Measurements from ENCODE around the gene GSS.

The GSS gene

DNA sequence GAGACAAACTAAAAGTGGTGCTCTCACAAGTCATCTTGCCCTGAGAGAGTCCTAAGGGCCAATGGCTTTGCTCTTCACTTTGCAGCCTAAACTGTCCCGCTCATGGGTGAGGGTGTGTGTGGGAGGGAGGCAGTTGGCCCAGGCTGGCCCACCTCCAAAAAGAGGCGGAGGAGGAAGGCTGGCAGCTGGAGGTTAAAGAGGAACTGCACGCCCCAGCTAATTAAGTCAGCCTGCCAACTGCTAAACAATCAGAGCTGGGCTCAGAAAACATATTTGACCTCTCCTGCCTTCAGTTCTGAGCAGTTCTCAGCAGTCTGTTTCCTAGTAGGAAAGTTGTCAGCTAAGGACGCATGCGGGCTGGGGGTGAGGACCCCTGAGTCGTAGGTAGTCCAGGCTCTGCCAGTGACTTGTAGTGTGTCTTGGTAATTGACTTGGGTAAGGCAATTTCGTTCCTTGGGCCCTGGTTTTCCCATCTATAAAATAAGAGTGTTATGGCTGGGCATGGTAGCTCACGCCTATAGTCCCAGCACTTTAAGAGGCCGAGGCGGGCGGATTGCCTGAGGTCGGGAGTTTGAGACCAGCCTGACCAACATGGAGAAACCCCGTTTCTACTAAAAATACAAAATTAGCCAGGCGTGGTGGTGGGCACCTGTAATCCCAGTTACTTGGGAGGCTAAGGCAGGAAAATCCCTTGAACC is 17.0 kb downstream of the GSS start:
- Histone ChIP-seq H3K27ac (no peak overlapping the region), H3K4me1 (no peaks in the 10 kb centered on the region), H3K9ac (no peak overlapping the region), H3K4me3 (ENCODE audit: low read depth, low read length) (no peak overlapping the region), H3K9me3 (ENCODE audit: control insufficient read depth, low read length) (no peaks in the 10 kb centered on the region), H3K4me2 (ENCODE audit: low read length) (no peak overlapping the region), H3K27me3 (ENCODE audit: control insufficient read depth, insufficient read depth, low read length) (no peaks in the 10 kb centered on the region), H2AFZ (no peak overlapping the region), H3K36me3 (ENCODE audit: control insufficient read depth, insufficient read depth, low read length) (no peaks in the 10 kb centered on the region), H3K79me2 (no peaks in the 10 kb centered on the region)
- TF ChIP-seq, protein P1, sequence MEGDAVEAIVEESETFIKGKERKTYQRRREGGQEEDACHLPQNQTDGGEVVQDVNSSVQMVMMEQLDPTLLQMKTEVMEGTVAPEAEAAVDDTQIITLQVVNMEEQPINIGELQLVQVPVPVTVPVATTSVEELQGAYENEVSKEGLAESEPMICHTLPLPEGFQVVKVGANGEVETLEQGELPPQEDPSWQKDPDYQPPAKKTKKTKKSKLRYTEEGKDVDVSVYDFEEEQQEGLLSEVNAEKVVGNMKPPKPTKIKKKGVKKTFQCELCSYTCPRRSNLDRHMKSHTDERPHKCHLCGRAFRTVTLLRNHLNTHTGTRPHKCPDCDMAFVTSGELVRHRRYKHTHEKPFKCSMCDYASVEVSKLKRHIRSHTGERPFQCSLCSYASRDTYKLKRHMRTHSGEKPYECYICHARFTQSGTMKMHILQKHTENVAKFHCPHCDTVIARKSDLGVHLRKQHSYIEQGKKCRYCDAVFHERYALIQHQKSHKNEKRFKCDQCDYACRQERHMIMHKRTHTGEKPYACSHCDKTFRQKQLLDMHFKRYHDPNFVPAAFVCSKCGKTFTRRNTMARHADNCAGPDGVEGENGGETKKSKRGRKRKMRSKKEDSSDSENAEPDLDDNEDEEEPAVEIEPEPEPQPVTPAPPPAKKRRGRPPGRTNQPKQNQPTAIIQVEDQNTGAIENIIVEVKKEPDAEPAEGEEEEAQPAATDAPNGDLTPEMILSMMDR (IDR thresholded peaks at IDR 0.05), result no peak

DNA sequence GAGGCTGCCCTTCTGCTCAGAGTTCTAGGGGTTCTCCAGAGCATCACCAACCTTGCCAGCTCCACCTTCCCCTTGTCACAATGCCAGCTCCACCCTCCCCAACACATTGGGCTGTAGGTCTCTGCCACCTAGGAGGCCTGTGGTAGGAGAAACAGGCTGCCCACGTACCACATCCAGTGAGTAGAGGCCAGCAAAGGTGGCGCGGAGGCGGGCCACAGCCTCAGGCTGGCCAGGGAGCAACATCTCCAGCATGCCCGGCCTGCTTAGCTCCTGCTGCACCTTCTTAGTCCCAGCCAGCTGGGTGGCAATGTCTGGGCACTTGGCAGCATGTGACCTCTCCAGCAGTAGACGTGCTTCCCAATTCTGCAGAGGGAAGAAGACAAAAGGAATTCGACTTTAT is 23.8 kb downstream of the GSS start:
- Histone ChIP-seq H3K9me3 (ENCODE audit: control insufficient read depth, low read length) (no peaks in the 10 kb centered on the region), H3K4me3 (ENCODE audit: low read depth, low read length) (no peak overlapping the region), H2AFZ (no peak overlapping the region), H3K4me2 (ENCODE audit: low read length) (no peak overlapping the region), H3K27ac (no peak overlapping the region), H3K79me2 (no peaks in the 10 kb centered on the region), H3K27me3 (ENCODE audit: control insufficient read depth, insufficient read depth, low read length) (no peaks in the 10 kb centered on the region), H3K9ac (no peak overlapping the region), H3K4me1 (no peaks in the 10 kb centered on the region), H3K36me3 (ENCODE audit: control insufficient read depth, insufficient read depth, low read length) (no peaks in the 10 kb centered on the region)
- TF ChIP-seq, protein P1 (IDR thresholded peaks at IDR 0.05), result no peak

DNA sequence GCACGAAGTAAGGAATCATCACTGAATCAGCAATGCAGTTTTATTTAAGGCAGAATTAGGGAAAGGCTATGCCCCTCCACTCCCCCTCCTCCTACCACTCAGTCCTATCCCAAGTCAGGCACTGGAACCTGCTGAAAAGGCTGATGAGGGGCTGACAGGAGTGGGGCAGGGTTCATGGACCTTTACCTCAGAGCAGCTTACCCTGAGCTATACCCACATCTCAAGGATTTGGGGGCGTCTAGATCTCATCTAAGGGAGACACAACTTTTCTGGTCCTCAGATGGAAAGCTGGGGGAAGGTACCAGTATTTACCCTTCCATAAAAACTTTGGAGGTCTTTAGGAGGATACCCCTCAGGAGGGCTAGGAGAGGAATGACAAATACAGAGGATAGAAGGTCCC is 27.2 kb downstream of the GSS start:
- H2AFZ ChIP-seq, result no peak overlapping the region
- no peaks in the 10 kb centered on the region for H3K4me1 ChIP-seq
- H3K27ac ChIP-seq, result no peak overlapping the region
- H3K79me2 ChIP-seq, result no peaks in the 10 kb centered on the region
- no peaks in the 10 kb centered on the region for H3K9me3 ChIP-seq (ENCODE audit: control insufficient read depth, low read length)
- TF ChIP-seq, protein P1 (IDR thresholded peaks at IDR 0.05), result no peak
- no peaks in the 10 kb centered on the region for H3K36me3 ChIP-seq (ENCODE audit: control insufficient read depth, insufficient read depth, low read length)
- H3K9ac ChIP-seq, result no peak overlapping the region
- no peak overlapping the region for H3K4me3 ChIP-seq (ENCODE audit: low read depth, low read length)
- no peak overlapping the region for H3K4me2 ChIP-seq (ENCODE audit: low read length)
- no peaks in the 10 kb centered on the region for H3K27me3 ChIP-seq (ENCODE audit: control insufficient read depth, insufficient read depth, low read length)

DNA sequence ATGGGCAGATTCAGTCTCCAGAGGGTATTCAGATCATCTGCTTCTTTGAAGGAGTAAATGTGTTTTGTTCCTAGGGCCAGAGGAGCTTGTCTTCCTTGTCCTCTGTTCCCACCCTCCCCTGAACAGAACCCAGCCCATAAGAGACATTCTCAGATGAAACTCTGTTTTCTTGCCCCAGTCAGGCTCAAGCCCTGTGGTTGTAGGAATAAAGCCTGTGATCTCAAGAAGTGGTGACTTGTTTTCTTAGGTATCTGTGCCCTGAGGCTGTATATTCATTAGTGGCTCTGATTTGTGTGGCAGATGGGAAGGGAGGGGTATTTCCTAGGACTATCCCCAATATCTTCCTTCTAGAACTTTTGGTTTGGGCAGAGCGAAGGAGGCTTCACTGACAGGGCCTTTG is 27.9 kb downstream of the GSS start:
- Histone ChIP-seq H3K27me3 (ENCODE audit: control insufficient read depth, insufficient read depth, low read length) (no peaks in the 10 kb centered on the region), H3K4me3 (ENCODE audit: low read depth, low read length) (no peak overlapping the region), H3K79me2 (no peaks in the 10 kb centered on the region), H3K9ac (no peak overlapping the region), H3K27ac (no peak overlapping the region), H3K4me1 (no peaks in the 10 kb centered on the region), H2AFZ (no peak overlapping the region), H3K9me3 (ENCODE audit: control insufficient read depth, low read length) (no peaks in the 10 kb centered on the region), H3K36me3 (ENCODE audit: control insufficient read depth, insufficient read depth, low read length) (no peaks in the 10 kb centered on the region), H3K4me2 (ENCODE audit: low read length) (no peak overlapping the region)
- TF ChIP-seq, protein P1 (IDR thresholded peaks at IDR 0.05), result no peak

DNA sequence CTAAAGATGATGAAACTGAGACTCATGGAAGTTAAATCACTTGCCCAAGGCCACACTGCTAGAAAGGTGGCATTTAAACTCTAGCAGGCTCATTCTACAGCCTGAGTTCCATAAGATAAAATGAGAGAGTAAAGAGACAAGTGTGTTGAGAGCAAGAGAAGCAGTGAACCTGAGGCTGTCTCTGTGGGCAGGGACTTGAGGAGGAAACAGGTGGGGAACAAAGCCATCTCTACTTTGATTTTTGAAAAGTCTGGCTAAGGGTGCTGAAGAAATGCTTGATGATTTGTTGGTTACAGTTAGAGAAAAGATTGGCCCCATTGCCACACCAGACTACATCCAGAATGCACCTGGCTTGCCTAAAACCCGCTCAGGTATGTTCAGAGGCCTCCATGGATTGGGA is 29.0 kb downstream of the GSS start:
- no peaks in the 10 kb centered on the region for H3K4me1 ChIP-seq
- no peak overlapping the region for H3K27ac ChIP-seq
- no peaks in the 10 kb centered on the region for H3K36me3 ChIP-seq (ENCODE audit: control insufficient read depth, insufficient read depth, low read length)
- no peaks in the 10 kb centered on the region for H3K9me3 ChIP-seq (ENCODE audit: control insufficient read depth, low read length)
- H3K27me3 ChIP-seq (ENCODE audit: control insufficient read depth, insufficient read depth, low read length), result no peaks in the 10 kb centered on the region
- H3K9ac ChIP-seq, result no peak overlapping the region
- TF ChIP-seq, protein P1 (IDR thresholded peaks at IDR 0.05), result no peak
- H3K79me2 ChIP-seq, result no peaks in the 10 kb centered on the region
- no peak overlapping the region for H3K4me3 ChIP-seq (ENCODE audit: low read depth, low read length)
- no peak overlapping the region for H2AFZ ChIP-seq
- no peak overlapping the region for H3K4me2 ChIP-seq (ENCODE audit: low read length)
